WTC11 (cell line): ENCODE data around the gene PRELP. TPM values are rescaled to one million over a fixed set of nuclear protein-coding genes. Genes with fewer than 3 reads are reported as not detected.

ENCODE experiments used
- ATAC-seq: fragments of 200-7000 bp; cut with Tn5 transposase; 2 replicates; pipeline ENCODE4 v1.10.0; 2021; ENCODE audit warnings: mild to moderate bottlenecking, moderate library complexity
- CTCF ChIA-PET: fragments of 300-600 bp; sonication (Branson Sonifier 250); formaldehyde crosslinking; loops from one replicate; lab custom pipeline; 2021; ENCODE audit warnings: antibody characterized with exemption; lab: Charles Lee
- POLR2A ChIA-PET: fragments of 350-600 bp; sonication (Branson Sonifier 250); formaldehyde crosslinking; loops from one replicate; lab custom pipeline; 2021; ENCODE audit warnings: antibody characterized with exemption; lab: Charles Lee
- DNase-seq: peaks from one replicate; pipeline ENCODE4 v3.0.0; 2021; ENCODE audit warnings: low spot score
- H3K27ac Mint-ChIP-seq: 2 replicates; pipeline ENCODE4 v1.8.0; 2021; ENCODE audit warnings: mixed read lengths
- H3K27me3 Mint-ChIP-seq: 2 replicates; pipeline ENCODE4 v1.8.0; 2021; ENCODE audit warnings: low read depth, mild to moderate bottlenecking, moderate library complexity, mixed read lengths
- H3K36me3 Mint-ChIP-seq: 2 replicates; pipeline ENCODE4 v1.8.0; 2021; ENCODE audit warnings: mixed read lengths
- H3K4me1 Mint-ChIP-seq: 2 replicates; pipeline ENCODE4 v1.8.0; 2022; ENCODE audit warnings: mixed read lengths
- H3K4me3 Mint-ChIP-seq: 2 replicates; pipeline ENCODE4 v1.8.0; 2021; ENCODE audit warnings: mild to moderate bottlenecking, moderate library complexity, mixed read lengths
- H3K9me3 Mint-ChIP-seq: 2 replicates; pipeline ENCODE4 v1.8.0; 2021; ENCODE audit warnings: mixed read lengths
- AFF4 ChIP-seq: sonication (generic); formaldehyde crosslinking; IDR thresholded peaks from 2 replicates; pipeline ENCODE4 v1.8.1; 2023; ENCODE audit warnings: mild to moderate bottlenecking, missing genetic modification reagents, borderline replicate concordance
- ATF3 ChIP-seq: sonication (generic); formaldehyde crosslinking; conservative IDR thresholded peaks from 2 replicates; pipeline ENCODE4 v1.8.1; 2022; ENCODE audit warnings: mild to moderate bottlenecking, missing genetic modification reagents
- CBFB ChIP-seq: sonication (generic); formaldehyde crosslinking; IDR thresholded peaks from 2 replicates; pipeline ENCODE4 v1.8.1; 2022; ENCODE audit warnings: mild to moderate bottlenecking, low read depth, missing genetic modification reagents
- E2F5 ChIP-seq: sonication (generic); formaldehyde crosslinking; IDR thresholded peaks from 2 replicates; pipeline ENCODE4 v1.8.1; 2022; ENCODE audit warnings: mild to moderate bottlenecking, moderate library complexity, missing genetic modification reagents
- ELF4 ChIP-seq: sonication (generic); formaldehyde crosslinking; IDR thresholded peaks from 2 replicates; pipeline ENCODE4 v1.8.1; 2022; ENCODE audit warnings: low read depth, mild to moderate bottlenecking, moderate library complexity, missing genetic modification reagents
- ERG ChIP-seq: fragments of 250-450 bp; sonication (Bioruptor Pico); IDR thresholded peaks from 2 replicates; pipeline ENCODE4 v1.8.0; 2021; ENCODE audit warnings: mild to moderate bottlenecking
- ETV6 ChIP-seq: sonication (generic); formaldehyde crosslinking; IDR thresholded peaks from 2 replicates; pipeline ENCODE4 v1.8.1; 2022; ENCODE audit warnings: mild to moderate bottlenecking, missing genetic modification reagents
- FOXP4 ChIP-seq: sonication (generic); formaldehyde crosslinking; IDR thresholded peaks from 2 replicates; pipeline ENCODE4 v1.8.0; 2022; ENCODE audit warnings: mild to moderate bottlenecking, missing genetic modification reagents
- JAZF1 ChIP-seq: fragments of 250-450 bp; sonication (Bioruptor Pico); IDR thresholded peaks from 2 replicates; pipeline ENCODE4 v1.9.0; 2021; ENCODE audit warnings: moderate library complexity, mild to moderate bottlenecking, inconsistent platforms
- PRDM15 ChIP-seq: sonication (generic); formaldehyde crosslinking; IDR thresholded peaks from 2 replicates; pipeline ENCODE4 v1.8.0; 2022; ENCODE audit warnings: missing genetic modification reagents
- PREB ChIP-seq: sonication (generic); formaldehyde crosslinking; IDR thresholded peaks from 2 replicates; pipeline ENCODE4 v1.8.1; 2022; ENCODE audit warnings: mild to moderate bottlenecking, missing genetic modification reagents, moderate library complexity, borderline replicate concordance
- SMAD4 ChIP-seq: sonication (generic); formaldehyde crosslinking; IDR thresholded peaks from 2 replicates; pipeline ENCODE4 v1.8.0; 2022; ENCODE audit warnings: mild to moderate bottlenecking, missing genetic modification reagents
- SP1 ChIP-seq: sonication (generic); formaldehyde crosslinking; conservative IDR thresholded peaks from 2 replicates; pipeline ENCODE4 v1.8.1; 2022; ENCODE audit warnings: missing genetic modification reagents
- ZBTB43 ChIP-seq: sonication (generic); formaldehyde crosslinking; IDR thresholded peaks from 2 replicates; pipeline ENCODE4 v1.8.1; 2023; ENCODE audit warnings: mild to moderate bottlenecking, missing genetic modification reagents
- ZNF281 ChIP-seq: sonication (generic); formaldehyde crosslinking; IDR thresholded peaks from 2 replicates; pipeline ENCODE4 v1.8.0; 2023; ENCODE audit warnings: mild to moderate bottlenecking, missing genetic modification reagents
- ZNF423 ChIP-seq: fragments of 250-450 bp; sonication (Bioruptor Pico); IDR thresholded peaks from 2 replicates; pipeline ENCODE4 v2.1.2; 2022; ENCODE audit warnings: mild to moderate bottlenecking, moderate library complexity
- total RNA-seq: library from RNA; stranded (reverse); gene quantifications from 3 replicates; pipeline ENCODE4 v1.2.3, GENCODE V29; 2021

Gene PRELP
- total RNA-seq, 1 experiment from 2014 or later, result 0.17 TPM

- H3K4me1 Mint-ChIP-seq, result peaks cover 65% of the 10 kb centered on the region
- no peak overlapping the region for H3K4me3 Mint-ChIP-seq
- ChIA-PET POLR2A (no interaction called here), CTCF (interaction anchor here (0.6 to 1.5 kb wide), 6 partner anchors 13 to 747 kb away, joined by 3 to 6 read pairs (median 4); partner anchors contain the start of gene ATP2B4)
- no peaks in the 10 kb centered on the region for H3K36me3 Mint-ChIP-seq
- peaks cover 59% of the 10 kb centered on the region for H3K27me3 Mint-ChIP-seq
- TF ChIP-seq ZBTB43, result no peak
- TF ChIP-seq CBFB (CRISPR knock-in tag), result no peak
- no peak for TF ChIP-seq SP1 (CRISPR knock-in tag)
- TF ChIP-seq PREB (CRISPR knock-in tag), result no peak
- no peak for TF ChIP-seq AFF4 (CRISPR knock-in tag)
- no peak for TF ChIP-seq SMAD4 (CRISPR knock-in tag)
- no peak for TF ChIP-seq ERG
- TF ChIP-seq PRDM15 (CRISPR knock-in tag), result no peak
- TF ChIP-seq JAZF1 (CRISPR knock-in tag), result no peak
- DNase-seq (no peak), ATAC-seq (0 out of 2 replicates have a peak, but pooled peaks have one; percentile 2)
- H3K9me3 Mint-ChIP-seq, result no peaks in the 10 kb centered on the region
- no peak overlapping the region for H3K27ac Mint-ChIP-seq
Observed at GRCh38 chr1:203522237-203522636, 46.6 kb downstream of the PRELP start.

- ChIA-PET CTCF (no interaction called here), POLR2A (no interaction called here)
- DNase-seq, result no peak
- Mint-ChIP-seq H3K27ac (no peak overlapping the region), H3K27me3 (peaks cover 44% of the 10 kb centered on the region), H3K36me3 (no peaks in the 10 kb centered on the region), H3K4me3 (no peak overlapping the region), H3K9me3 (no peaks in the 10 kb centered on the region), H3K4me1 (peaks cover 55% of the 10 kb centered on the region)
- ATAC-seq, result no peak
- TF ChIP-seq ZNF281 (CRISPR knock-in tag), result no peak
- no peak for TF ChIP-seq ELF4 (CRISPR knock-in tag)
- no peak for TF ChIP-seq E2F5 (CRISPR knock-in tag)
- TF ChIP-seq FOXP4 (CRISPR knock-in tag), result no peak
- no peak for TF ChIP-seq ATF3 (CRISPR knock-in tag)
- TF ChIP-seq ZNF423 (CRISPR knock-in tag), result no peak
- no peak for TF ChIP-seq ETV6
Observed at GRCh38 chr1:203523667-203524066, 48.1 kb downstream of the PRELP start.
